K562 (cell line): ENCODE measurements around the gene FUBP3. TPM values are rescaled to one million over a fixed set of nuclear protein-coding genes. Genes with fewer than 3 reads are reported as not detected.

Source experiments
- ATAC-seq: fragments of 200-7000 bp; cut with Tn5 transposase; 3 replicates; pipeline ENCODE4 v1.9.1; 2020; ENCODE audit warnings: moderate library complexity
- BruUV-seq: library from RNA; stranded (reverse); fragments of 400-500 nt; replicated peaks from 2 replicates; lab custom pipeline; 2021; lab: Mats Ljungman, UMichigan
- CTCF ChIA-PET: fragments of 300-600 bp; formaldehyde crosslinking; extraction: SDS; loops from one replicate; lab custom pipeline; 2021; ENCODE audit warnings: low intra/inter-chr PET ratio; lab: Yijun Ruan, JAX
- POLR2A ChIA-PET: fragments of 300-600, 350-650 bp; sonication (Branson Sonifier 250); formaldehyde crosslinking; extraction: SDS; loops from one replicate; lab custom pipeline; 2021; ENCODE audit warnings: antibody characterized with exemption, inconsistent platforms; lab: Yijun Ruan, JAX
- DNase-seq, 4 experiments: peaks; one replicate each; pipeline versions ENCODE4 v3.0.0 to v3.0.0-alpha.2; 2011 to 2018; ENCODE audit warnings: low spot score in 3 of 4, mixed read lengths in 3 of 4; ENCODE audit errors: extremely low read depth in 1 of 4
- FAIRE-seq: peaks from 2 replicates; lab custom pipeline; 2011; peaks lifted over from hg19 to GRCh38; lab: Jason Lieb, UNC
- H2AFZ ChIP-seq: 2 replicates; pipeline ENCODE4 v1.6.0; 2011; ENCODE audit warnings: low read depth, low read length, control low read depth, inconsistent platforms
- H3K27ac ChIP-seq: fragments of 200-600 bp; 3 replicates; pipeline ENCODE4 v1.8.0; 2011; ENCODE audit warnings: low read depth, mild to moderate bottlenecking, control low read depth, inconsistent platforms, low read length, moderate library complexity, mixed read lengths; ENCODE audit errors: extremely low read depth
- H3K27me3 ChIP-seq, 2 experiments: fragments of 300-600 bp in 1 of 2; 2 replicates in 1 of 2; 3 replicates in 1 of 2; pipeline versions ENCODE4 v1.6.0 to v1.8.0; 2011; ENCODE audit warnings: inconsistent platforms in 2 of 2, low read length in 2 of 2, mild to moderate bottlenecking in 1 of 2, mixed read lengths in 1 of 2, moderate library complexity in 1 of 2; ENCODE audit not compliant: control insufficient read depth in 2 of 2, insufficient read depth in 2 of 2
- H3K36me3 ChIP-seq: fragments of 300-600 bp; 3 replicates; pipeline ENCODE4 v1.8.0; 2011; ENCODE audit warnings: mild to moderate bottlenecking, low read length, inconsistent platforms; ENCODE audit not compliant: control insufficient read depth, insufficient read depth
- H3K4me1 ChIP-seq, 2 experiments: fragments of 200-600 bp in 1 of 2; replicated peaks in 1 of 2; 2 replicates in 1 of 2; 3 replicates in 1 of 2; pipeline versions ENCODE4 v1.5.1 to v1.8.0; 2011; ENCODE audit warnings: inconsistent platforms in 2 of 2, low read length in 2 of 2, mild to moderate bottlenecking in 1 of 2, mixed read lengths in 1 of 2, moderate library complexity in 1 of 2; ENCODE audit not compliant: control insufficient read depth in 2 of 2, insufficient read depth in 2 of 2
- H3K4me2 ChIP-seq: 2 replicates; pipeline ENCODE4 v1.6.1; 2011; ENCODE audit warnings: low read length, control low read depth, inconsistent platforms, mixed read lengths; ENCODE audit not compliant: insufficient read depth
- H3K4me3 ChIP-seq: fragments of 200-600 bp; sonication (generic), shearing (Covaris generic); 2 replicates; pipeline ENCODE4 v1.5.1; 2016; ENCODE audit warnings: control low read depth, inconsistent platforms
- H3K79me2 ChIP-seq: fragments of 200-600 bp; 3 replicates; pipeline ENCODE4 v1.8.0; 2011; ENCODE audit warnings: low read length, inconsistent platforms; ENCODE audit not compliant: control insufficient read depth, insufficient read depth
- H3K9ac ChIP-seq, 2 experiments: 2 replicates each; pipeline versions ENCODE4 v1.6.0 to v1.6.1; 2011; ENCODE audit warnings: low read depth in 2 of 2, low read length in 2 of 2, control low read depth in 1 of 2, inconsistent platforms in 1 of 2, mild to moderate bottlenecking in 1 of 2, mixed read lengths in 1 of 2; ENCODE audit not compliant: insufficient read depth in 1 of 2
- H3K9me1 ChIP-seq: one replicate; pipeline ENCODE4 v1.6.0; 2011; ENCODE audit warnings: inconsistent platforms, mild to moderate bottlenecking, low read length, moderate library complexity; ENCODE audit not compliant: control insufficient read depth, insufficient read depth
- H3K9me3 ChIP-seq: replicated peaks from 2 replicates; pipeline ENCODE4 v1.5.1; 2011; ENCODE audit warnings: low read depth, low read length, inconsistent platforms; ENCODE audit not compliant: control insufficient read depth, insufficient read depth
- H4K20me1 ChIP-seq: replicated peaks from 2 replicates; pipeline ENCODE4 v1.6.1; 2011; ENCODE audit warnings: low read length, inconsistent platforms, mixed read lengths; ENCODE audit not compliant: control insufficient read depth, insufficient read depth
- ASH1L ChIP-seq: fragments of 450-650 bp; IDR thresholded peaks from 2 replicates; pipeline ENCODE4 v1.6.1; 2018; ENCODE audit warnings: borderline replicate concordance, mild to moderate bottlenecking, low read depth; ENCODE audit not compliant: partially characterized antibody
- BACH1 ChIP-seq: fragments of 200-800 bp; sonication (Bioruptor generic); IDR thresholded peaks from 2 replicates; pipeline ENCODE4 v1.6.1; 2016; ENCODE audit warnings: missing genetic modification characterization, missing compliant biosample characterization
- ELF1 ChIP-seq: fragments of 200-800 bp; sonication (Bioruptor generic); IDR thresholded peaks from 2 replicates; pipeline ENCODE4 v1.6.1; 2016; ENCODE audit warnings: missing genetic modification characterization, missing compliant biosample characterization
- ESRRB ChIP-seq: fragments of 250-450 bp; sonication (Bioruptor Pico); IDR thresholded peaks from 2 replicates; pipeline ENCODE4 v1.5.0; 2020; ENCODE audit warnings: mild to moderate bottlenecking, moderate library complexity, borderline replicate concordance
- ILK ChIP-seq: fragments of 450-650 bp; IDR thresholded peaks from 2 replicates; pipeline ENCODE4 v1.6.1; 2016; ENCODE audit warnings: missing genetic modification characterization, low read depth, mild to moderate bottlenecking, missing compliant biosample characterization, moderate library complexity, borderline replicate concordance
- LARP7 ChIP-seq: fragments of 450-650 bp; IDR thresholded peaks from 2 replicates; pipeline ENCODE4 v1.6.1; 2016
- MAFK ChIP-seq: IDR thresholded peaks from 2 replicates; pipeline ENCODE4 v1.6.1; 2011; ENCODE audit warnings: low read length, improper control_type of control experiment
- TAF7 ChIP-seq: fragments of 450-650 bp; IDR thresholded peaks from 2 replicates; pipeline ENCODE4 v1.6.1; 2016; ENCODE audit warnings: missing genetic modification characterization, missing compliant biosample characterization
- ZNF175 ChIP-seq: fragments of 200-800 bp; sonication (Bioruptor generic); IDR thresholded peaks from 2 replicates; pipeline ENCODE4 v1.6.1; 2016; ENCODE audit warnings: low read depth, mild to moderate bottlenecking, missing genetic modification characterization, missing compliant biosample characterization
- ZNF253 ChIP-seq: fragments of 250-450 bp; sonication (Bioruptor Pico); conservative IDR thresholded peaks from 2 replicates; pipeline ENCODE4 v1.6.1; 2021; ENCODE audit warnings: mild to moderate bottlenecking
- ZNF584 ChIP-seq: fragments of 200-800 bp; sonication (Bioruptor generic); IDR thresholded peaks from 2 replicates; pipeline ENCODE4 v1.6.1; 2016; ENCODE audit warnings: low read depth, mild to moderate bottlenecking, missing genetic modification characterization, missing compliant biosample characterization
- WGBS: fragments of 100-300 bp; shearing (Covaris generic); methylation state at CpG from one replicate; pipeline ENCODE4 v1.1.6; 2016; ENCODE audit warnings: low coverage, mixed read lengths; ENCODE audit not compliant: insufficient coverage; ENCODE audit errors: missing lambda C conversion rate; 5-methylcytosine and 5-hydroxymethylcytosine counted together
- in situ Hi-C: fragments of 300-500 bp; cut with MboI; formaldehyde crosslinking; loops from 4 replicates; pipeline ENCODE4 v1.15.0; 2018; ENCODE audit warnings: inconsistent platforms, mixed read lengths
- intact Hi-C: fragments of 100-400 bp; cut with micrococcal nuclease; formaldehyde crosslinking; loops from 2 replicates; pipeline ENCODE4 v1.14.2; 2022
- polyA plus RNA-seq, 8 experiments: library from polyadenylated mRNA; depleted of rRNA in 4 of 8; stranded (reverse) in 5 of 8; unstranded in 3 of 8; fragments of >200 nt; fragmentation: Nextera tagmentation in 2 of 8; fragmentation: Illumina TruSeq in 1 of 8; extraction: Ambion mirVana in 2 of 8; extraction: Trizol in 1 of 8; gene quantifications; 2 replicates each; pipeline versions ENCODE4 v1.2.1 to v1.2.3, GENCODE V29; 2011 to 2014; ENCODE audit warnings: inconsistent platforms in 1 of 8, missing spikeins in 1 of 8
- total RNA-seq, 7 experiments: library from RNA; depleted of rRNA in 6 of 7; stranded (reverse); fragments of >200 nt in 6 of 7; fragmentation: Illumina TruSeq in 2 of 7; extraction: Trizol in 2 of 7; gene quantifications; 2 replicates each; pipeline versions ENCODE4 v1.2.1 to v1.2.3, GENCODE V29; 2011 to 2021; ENCODE audit warnings: low replicate concordance in 1 of 7
- TF ChIP-seq, protein P1 (sequence below), 2 experiments: fragments of 200-800 bp in 1 of 2; sonication (Bioruptor generic) in 1 of 2; sonication (generic) in 1 of 2; formaldehyde crosslinking in 1 of 2; IDR thresholded peaks in 1 of 2; conservative IDR thresholded peaks in 1 of 2; 2 replicates each; pipeline versions ENCODE4 v1.5.0 to v1.6.1; 2016 to 2020; ENCODE audit warnings: missing compliant biosample characterization in 1 of 2, missing genetic modification characterization in 1 of 2, missing genetic modification reagents in 1 of 2
- TF ChIP-seq, protein P2 (sequence below), 3 experiments: IDR thresholded peaks in 2 of 3; conservative IDR thresholded peaks in 1 of 3; 2 replicates each; pipeline ENCODE4 v1.5.1; 2011 to 2012; ENCODE audit warnings: low read length in 3 of 3, mild to moderate bottlenecking in 3 of 3, control low read depth in 2 of 3, improper control_type of control experiment in 1 of 3, inconsistent platforms in 1 of 3, low read depth in 1 of 3, mixed read lengths in 1 of 3, moderate library complexity in 1 of 3; ENCODE audit not compliant: insufficient read depth in 2 of 3
- TF ChIP-seq, protein P3 (sequence below): fragments of 450-650 bp; IDR thresholded peaks from 2 replicates; pipeline ENCODE4 v1.6.1; 2016; ENCODE audit warnings: missing biosample characterization, missing genetic modification characterization

FUBP3 gene
- total and polyA plus RNA-seq, 9 of the 15 experiments (the other 6 are each of a cell fraction or from before 2014, with no cell fraction given) = 3.0 to 64.0 (median 48.1) TPM

DNA sequence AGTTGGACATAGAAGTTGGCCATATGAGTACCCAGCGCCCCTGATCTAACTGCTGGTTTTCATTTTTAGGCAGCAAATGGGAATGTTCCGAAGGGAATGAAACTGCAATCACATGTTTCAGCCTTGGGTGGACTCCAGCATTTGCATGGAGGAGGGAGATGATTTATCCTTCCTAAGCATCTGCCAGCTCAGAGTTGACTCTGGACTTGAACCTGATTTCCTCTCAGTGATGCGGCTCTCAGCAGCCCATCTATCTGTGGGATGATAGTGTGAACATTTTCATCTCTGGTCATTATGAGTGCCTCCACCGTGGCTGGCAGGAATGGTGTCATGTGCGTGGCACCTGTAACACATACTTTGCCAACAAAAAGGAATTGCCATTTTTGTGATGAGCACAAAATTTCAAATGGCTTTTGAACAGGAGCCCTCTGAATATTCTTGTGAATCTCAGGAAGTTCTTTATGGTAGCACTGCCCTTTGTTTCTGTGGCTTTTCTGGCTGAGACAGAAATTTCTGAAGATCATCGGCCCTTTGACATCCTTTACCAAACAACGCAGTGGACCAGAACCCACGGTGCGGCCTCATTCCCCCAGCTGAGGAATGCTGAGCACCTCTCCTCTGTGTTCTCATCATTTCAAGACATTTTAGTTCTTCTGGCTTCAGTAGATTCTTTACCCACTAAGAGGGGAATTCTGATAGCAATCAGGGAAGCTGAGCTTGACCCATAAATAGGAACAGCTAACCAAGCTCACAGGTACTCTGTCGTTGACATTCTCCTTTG, 28.5 kb downstream of the FUBP3 start:
- peaks cover 82% of the 10 kb centered on the region for H3K36me3 ChIP-seq
- H4K20me1 ChIP-seq = peaks cover 9% of the 10 kb centered on the region; the same call in 1 of the 2 replicates
- no peak for TF ChIP-seq ELF1 (tag)
- TF ChIP-seq ILK = no peak
- TF ChIP-seq TAF7 = no peak
- TF ChIP-seq LARP7 = no peak
- TF ChIP-seq ZNF175 (CRISPR knock-in tag) = no peak
- no peak for TF ChIP-seq ZNF584 (CRISPR knock-in tag)
- TF ChIP-seq BACH1 = no peak
- TF ChIP-seq, protein P1, sequence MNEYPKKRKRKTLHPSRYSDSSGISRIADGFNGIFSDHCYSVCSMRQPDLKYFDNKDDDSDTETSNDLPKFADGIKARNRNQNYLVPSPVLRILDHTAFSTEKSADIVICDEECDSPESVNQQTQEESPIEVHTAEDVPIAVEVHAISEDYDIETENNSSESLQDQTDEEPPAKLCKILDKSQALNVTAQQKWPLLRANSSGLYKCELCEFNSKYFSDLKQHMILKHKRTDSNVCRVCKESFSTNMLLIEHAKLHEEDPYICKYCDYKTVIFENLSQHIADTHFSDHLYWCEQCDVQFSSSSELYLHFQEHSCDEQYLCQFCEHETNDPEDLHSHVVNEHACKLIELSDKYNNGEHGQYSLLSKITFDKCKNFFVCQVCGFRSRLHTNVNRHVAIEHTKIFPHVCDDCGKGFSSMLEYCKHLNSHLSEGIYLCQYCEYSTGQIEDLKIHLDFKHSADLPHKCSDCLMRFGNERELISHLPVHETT (CRISPR knock-in tag; conservative IDR thresholded peaks at IDR 0.05 in 1 of 2, IDR thresholded peaks at IDR 0.05 in 1 of 2) = no peak
- no peak for TF ChIP-seq ASH1L
- TF ChIP-seq ZNF253 (CRISPR knock-in tag) = no peak
- TF ChIP-seq ESRRB (CRISPR knock-in tag) = no peak
- no peak for TF ChIP-seq MAFK
- TF ChIP-seq, protein P2, sequence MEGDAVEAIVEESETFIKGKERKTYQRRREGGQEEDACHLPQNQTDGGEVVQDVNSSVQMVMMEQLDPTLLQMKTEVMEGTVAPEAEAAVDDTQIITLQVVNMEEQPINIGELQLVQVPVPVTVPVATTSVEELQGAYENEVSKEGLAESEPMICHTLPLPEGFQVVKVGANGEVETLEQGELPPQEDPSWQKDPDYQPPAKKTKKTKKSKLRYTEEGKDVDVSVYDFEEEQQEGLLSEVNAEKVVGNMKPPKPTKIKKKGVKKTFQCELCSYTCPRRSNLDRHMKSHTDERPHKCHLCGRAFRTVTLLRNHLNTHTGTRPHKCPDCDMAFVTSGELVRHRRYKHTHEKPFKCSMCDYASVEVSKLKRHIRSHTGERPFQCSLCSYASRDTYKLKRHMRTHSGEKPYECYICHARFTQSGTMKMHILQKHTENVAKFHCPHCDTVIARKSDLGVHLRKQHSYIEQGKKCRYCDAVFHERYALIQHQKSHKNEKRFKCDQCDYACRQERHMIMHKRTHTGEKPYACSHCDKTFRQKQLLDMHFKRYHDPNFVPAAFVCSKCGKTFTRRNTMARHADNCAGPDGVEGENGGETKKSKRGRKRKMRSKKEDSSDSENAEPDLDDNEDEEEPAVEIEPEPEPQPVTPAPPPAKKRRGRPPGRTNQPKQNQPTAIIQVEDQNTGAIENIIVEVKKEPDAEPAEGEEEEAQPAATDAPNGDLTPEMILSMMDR (IDR thresholded peaks at IDR 0.05 in 2 of 3, conservative IDR thresholded peaks at IDR 0.05 in 1 of 3; ENCODE audit: insufficient read depth in 2 of 3, low read depth in 1 of 3, low read length in 3 of 3) = no peak
- TF ChIP-seq, protein P3, sequence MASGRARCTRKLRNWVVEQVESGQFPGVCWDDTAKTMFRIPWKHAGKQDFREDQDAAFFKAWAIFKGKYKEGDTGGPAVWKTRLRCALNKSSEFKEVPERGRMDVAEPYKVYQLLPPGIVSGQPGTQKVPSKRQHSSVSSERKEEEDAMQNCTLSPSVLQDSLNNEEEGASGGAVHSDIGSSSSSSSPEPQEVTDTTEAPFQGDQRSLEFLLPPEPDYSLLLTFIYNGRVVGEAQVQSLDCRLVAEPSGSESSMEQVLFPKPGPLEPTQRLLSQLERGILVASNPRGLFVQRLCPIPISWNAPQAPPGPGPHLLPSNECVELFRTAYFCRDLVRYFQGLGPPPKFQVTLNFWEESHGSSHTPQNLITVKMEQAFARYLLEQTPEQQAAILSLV = no peak

More for the DNA sequence above, 28.5 kb downstream of the FUBP3 start:
- H3K9ac ChIP-seq = no peak overlapping the region
- no peaks in the 10 kb centered on the region for H3K9me1 ChIP-seq
- no peaks in the 10 kb centered on the region for H3K27me3 ChIP-seq
- intact Hi-C loops = no loop called here
- WGBS = 84% methylated on average over 10 of the region's 10 CpGs
- ChIA-PET POLR2A (interaction anchor here (1.1 to 1.2 kb wide), 2 partner anchors 15 to 28 kb away, joined by 4 to 6 read pairs; partner anchors contain the start of gene FUBP3), CTCF (no interaction called here)
- in situ Hi-C loops = no loop called here
- no peak overlapping the region for H2AFZ ChIP-seq
- no TSS peak for BruUV-seq
- no peak for FAIRE-seq
- H3K4me3 ChIP-seq = no peak overlapping the region
- no peak for ATAC-seq
- H3K27ac ChIP-seq = no peak overlapping the region
- H3K9me3 ChIP-seq = no peaks in the 10 kb centered on the region
- no peak for DNase-seq
- H3K4me2 ChIP-seq = no peak overlapping the region
- peaks cover 33% of the 10 kb centered on the region for H3K79me2 ChIP-seq
- H3K4me1 ChIP-seq = no peaks in the 10 kb centered on the region; a peak in 1 of 5 replicates
